ENCODE measurements around the gene SUGP1.

SUGP1 gene

GRCh38 chr19:19338082-19338481, 17.8 kb upstream of the SUGP1 start:
- no peak for DNase-seq

GRCh38 chr19:19337120-19337519, 16.8 kb upstream of the SUGP1 start:
- DNase-seq = no peak

GRCh38 chr19:19336597-19336996, 16.3 kb upstream of the SUGP1 start:
- no peak for DNase-seq

- DNase-seq = no peak
These were observed 15.3 kb upstream of the SUGP1 start for GRCh38 chr19:19335408-19336158.

GRCh38 chr19:19334989-19335344, 14.7 kb upstream of the SUGP1 start:
- no peak for DNase-seq

GRCh38 chr19:19334063-19334988, 14.0 kb upstream of the SUGP1 start:
- DNase-seq = no peak

DNA sequence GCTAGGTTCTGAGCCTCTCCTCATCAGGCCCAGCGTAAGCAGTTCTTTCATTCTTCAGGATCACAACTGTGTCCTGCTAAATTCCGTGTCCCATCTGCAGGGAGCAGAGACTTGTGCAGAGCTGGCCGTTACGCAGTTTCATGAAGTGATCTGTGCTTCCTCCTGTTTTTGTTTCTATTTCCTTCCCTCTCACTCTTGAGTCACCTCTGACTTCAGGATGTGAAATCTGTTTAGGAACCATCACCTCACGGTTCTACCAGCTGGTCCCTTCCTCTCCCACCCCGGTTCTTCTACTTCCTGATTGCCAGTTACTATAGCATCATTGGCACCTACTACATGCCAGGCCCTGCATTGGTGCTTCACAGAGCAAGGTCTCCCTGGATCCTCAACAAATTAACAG, 8.8 kb upstream of the SUGP1 start:
- peak; percentile 92 for DNase-seq

- no peak for DNase-seq
These were observed 7.4 kb upstream of the SUGP1 start for GRCh38 chr19:19327672-19328071.

- no peak for DNase-seq
These were observed 3.9 kb upstream of the SUGP1 start for GRCh38 chr19:19324059-19324770.

DNA sequence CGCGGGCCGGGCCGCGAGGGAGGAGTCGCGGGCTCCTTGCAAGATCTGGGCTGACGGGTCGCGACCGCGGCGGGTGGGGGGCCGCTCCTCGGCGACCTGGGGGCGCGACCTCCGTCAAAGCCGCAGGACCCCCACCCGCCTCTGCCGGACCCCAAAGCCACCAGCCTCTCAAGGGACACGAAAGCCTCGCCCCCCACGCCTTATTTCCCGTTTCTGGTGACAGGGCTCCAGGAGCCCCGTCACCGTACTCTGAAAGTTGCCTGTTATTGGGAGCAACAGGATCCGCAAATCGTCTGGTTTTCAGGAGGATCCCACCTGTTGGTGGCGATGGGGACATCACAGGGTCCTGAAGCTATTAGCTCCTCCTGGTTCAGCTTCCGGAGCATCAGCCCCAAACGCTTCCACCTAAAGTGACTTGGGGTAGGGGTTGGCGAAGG, 850 bp upstream of the SUGP1 start:
- DNase-seq = peak; percentile 21

GRCh38 chr19:19319732-19320360, 463 bp downstream of the SUGP1 start:
- DNase-seq = no peak

DNA sequence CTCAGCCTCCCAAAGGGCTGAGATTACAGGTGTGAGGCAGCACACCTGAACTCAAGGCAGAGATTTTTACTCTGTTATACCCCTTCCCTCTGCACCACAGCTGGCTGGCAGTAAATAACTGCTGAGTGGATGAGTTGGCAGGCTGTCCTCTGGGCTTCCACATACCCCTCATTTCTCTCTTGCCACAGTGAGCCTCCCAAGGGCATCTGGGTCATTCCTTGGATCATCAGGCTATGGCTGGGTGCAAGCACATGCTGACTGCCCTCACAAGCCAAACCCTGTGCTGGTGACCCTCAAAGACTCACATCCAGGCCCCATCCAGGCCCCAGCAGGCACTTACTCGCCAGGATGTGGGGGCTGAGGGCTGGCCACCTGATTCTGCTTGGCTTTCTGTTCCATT, 4.2 kb downstream of the SUGP1 start:
- no peak for DNase-seq

DNA sequence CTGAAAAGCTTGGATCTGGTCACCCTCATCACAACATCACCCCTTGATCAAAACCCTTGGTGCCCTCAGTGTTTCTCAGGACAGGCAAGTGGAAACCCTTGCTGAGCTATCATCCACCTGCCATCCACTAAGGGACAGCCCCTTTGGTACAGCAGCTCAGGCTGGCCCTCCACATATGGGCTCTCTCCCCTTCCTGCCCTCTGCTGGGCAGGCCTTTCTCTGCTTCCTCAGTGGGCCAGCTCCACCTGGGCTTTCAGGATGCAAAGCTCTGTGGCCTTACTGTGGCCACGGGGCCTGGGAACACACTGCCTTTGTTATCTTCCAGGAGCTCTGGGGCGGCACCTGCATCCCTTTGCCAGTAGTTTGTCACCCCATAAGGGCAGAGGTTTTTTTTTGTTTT, 4.9 kb downstream of the SUGP1 start:
- DNase-seq = no peak

- DNase-seq = no peak
These were observed 11.9 kb downstream of the SUGP1 start for GRCh38 chr19:19308373-19308772.

DNA sequence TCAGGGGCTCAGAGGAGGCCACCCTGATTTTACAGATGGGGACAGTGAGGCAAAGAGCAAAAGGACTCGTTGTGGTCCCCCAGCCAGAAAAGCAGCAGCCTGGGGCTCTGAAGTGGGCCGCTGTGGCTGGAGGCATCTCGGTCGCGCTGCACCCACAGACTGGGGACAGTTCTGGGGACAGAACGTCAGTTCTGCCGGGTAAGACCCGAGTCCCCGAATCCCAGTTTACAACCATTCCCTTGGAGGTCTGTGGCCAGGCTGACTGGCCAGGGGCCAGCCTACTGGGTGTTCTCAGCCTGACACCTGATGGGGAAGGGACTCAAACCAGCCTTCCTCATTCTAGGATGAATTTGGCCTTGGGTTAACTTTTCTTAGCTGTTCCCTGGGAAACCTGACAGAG, 14.1 kb downstream of the SUGP1 start:
- no peak for DNase-seq

DNA sequence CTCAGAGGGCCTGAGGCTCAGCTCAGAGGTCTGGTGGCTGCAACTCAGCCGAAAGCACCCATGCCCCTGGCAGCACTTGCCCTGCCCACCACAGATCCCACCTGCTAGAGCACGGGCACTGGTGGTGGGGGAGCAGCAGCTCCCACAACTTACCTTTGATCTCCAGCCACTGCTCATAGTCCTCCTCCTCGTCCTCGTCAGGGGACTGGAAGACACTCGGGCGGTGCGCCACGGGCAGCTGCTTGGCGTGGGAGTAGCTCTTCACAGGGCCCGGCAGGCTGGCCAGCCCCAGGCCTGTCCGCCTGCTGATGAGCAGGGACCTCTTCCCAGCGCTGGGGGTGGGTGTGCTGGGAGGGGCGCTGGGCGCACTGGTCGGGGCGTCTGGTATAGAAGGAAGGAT, 14.6 kb downstream of the SUGP1 start:
- DNase-seq = no peak

- DNase-seq = no peak
These were observed 15.2 kb downstream of the SUGP1 start for GRCh38 chr19:19305066-19305465.

DNA sequence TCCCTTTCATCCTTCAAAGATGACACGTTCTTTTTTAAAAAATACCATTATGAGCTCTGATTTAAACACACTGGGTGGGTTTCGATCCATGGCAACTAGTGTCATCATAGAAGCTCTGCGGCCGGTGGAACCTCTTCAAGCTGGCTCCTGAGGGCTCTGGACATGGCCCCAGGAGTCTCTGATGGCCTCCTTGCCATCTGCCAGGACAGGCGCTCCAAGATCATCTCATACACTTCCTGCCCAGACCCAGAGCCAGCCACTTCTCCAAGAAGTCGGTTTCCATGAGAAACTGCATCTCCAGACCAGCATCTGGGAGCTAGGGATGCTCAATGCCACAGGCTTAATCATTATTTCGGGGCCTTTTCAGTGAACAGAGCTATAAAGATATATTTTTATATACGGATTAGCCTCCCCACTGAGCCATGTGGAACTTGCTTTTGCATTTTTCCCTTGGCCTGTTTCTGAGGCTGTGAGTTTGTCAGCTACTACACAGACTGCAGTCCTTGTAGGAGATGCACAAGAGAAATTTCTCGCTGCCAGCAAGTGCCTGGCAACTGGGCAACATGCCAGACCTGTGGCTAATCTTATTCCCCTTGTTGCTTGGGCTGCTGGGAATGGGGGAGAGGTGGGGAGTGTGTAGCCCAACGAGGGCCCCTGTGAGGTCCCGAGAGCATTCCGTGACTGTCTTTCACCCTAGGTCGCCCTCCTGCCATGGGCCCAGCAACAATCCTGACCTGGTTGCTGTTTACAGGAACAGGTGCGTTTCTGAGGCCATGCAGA, 15.9 kb downstream of the SUGP1 start:
- DNase-seq = no peak

DNA sequence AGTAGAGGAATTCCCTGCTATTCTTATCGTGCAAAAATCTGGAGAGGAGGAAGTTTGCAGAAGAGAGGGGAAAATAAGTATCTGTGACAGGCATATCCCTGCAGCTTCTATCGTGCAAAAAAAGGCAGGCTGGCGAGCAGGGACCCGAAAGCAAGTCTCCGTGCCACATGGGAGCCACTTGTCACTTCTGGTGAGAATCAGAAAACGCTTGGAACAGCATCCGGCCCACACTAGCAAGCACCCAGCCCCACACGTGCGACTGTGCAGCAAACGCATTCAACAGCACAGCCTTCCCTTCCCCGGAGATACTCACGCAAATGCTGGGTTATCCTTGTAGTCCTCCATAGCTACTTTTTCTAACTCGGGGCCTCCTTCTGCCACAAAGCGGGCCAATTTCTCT, 16.9 kb downstream of the SUGP1 start:
- DNase-seq = no peak

GRCh38 chr19:19300613-19301012, 19.7 kb downstream of the SUGP1 start:
- DNase-seq = no peak

DNA sequence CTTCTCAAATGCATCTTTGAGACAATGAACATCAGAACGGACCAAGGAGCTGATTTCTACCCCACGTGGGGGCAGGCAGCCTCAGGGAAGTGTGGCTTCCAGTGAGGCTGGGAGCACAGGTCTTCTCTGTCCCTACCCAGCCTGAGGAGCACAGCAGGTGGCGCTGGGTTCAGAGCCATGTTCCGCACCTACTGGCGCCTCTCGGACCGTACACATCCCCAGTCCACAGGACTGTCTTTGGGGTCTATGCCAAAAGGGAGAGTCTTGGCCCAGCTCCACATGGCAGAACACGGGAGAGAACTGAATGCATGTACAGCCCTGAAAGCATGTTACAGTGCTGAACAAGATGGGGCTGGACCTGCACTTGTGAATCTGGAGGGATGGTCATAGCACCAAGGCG, 22.6 kb downstream of the SUGP1 start:
- DNase-seq = no peak

GRCh38 chr19:19296953-19297689, 23.2 kb downstream of the SUGP1 start:
- no peak for DNase-seq

All from MV-4-11 (cell line).